ENCODE results near the gene MRPS35.
"Not testable (repeated sequence)": the region's sequence is repeated elsewhere in the genome, so short reads cannot be mapped to it uniquely, and the experiment has no call there.

MRPS35 gene

DNA sequence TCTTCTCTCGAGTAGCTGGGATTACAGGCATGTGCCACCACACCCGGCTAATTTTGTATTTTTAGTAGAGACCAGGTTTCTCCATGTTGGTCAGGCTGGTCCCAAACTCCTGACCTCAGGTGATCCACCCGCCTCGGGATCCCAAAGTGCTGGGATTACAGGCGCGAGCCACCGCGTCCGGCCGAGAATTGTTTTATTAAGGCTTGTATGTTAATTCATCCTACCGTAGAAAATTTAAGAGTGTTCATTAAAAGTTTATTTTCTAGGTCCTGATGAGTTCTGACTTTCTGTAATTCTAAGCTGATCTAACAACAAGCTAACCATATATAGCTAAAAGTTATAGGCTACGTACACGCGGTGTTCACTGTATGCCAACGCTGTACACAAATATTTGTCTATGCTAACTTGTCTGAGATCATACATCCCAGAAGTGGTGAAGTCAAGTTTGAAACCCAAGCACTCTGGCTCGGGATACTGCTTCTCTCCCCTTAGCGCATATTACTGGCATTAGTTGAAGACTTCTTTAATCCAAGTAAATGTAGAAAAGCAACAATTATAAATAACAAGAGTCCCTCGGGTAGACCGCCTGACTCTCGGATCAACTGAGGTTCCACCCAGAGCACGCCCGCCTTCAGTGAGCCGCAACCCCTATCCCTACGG, 570 bp upstream of the MRPS35 start:
- peak; percentile 93 for DNase-seq

DNA sequence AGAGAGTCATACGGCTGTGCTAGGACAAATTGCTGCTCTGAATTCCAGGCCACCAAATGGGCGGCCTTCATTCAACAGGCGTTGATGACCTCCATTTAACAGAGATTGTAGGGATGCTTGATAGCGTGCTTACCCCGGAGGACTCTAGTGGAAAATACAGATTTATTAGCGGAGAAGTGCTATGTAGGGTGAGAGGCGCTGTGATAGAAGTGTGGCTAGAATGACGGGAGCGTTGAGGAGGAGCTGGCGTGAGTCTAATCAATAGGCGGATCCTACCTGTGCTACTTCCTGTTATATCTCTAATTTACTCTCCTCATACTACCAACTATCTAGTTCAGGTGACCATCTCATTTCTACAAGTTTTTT, 668 bp downstream of the MRPS35 start:
- DNase-seq = peak; percentile 93

DNA sequence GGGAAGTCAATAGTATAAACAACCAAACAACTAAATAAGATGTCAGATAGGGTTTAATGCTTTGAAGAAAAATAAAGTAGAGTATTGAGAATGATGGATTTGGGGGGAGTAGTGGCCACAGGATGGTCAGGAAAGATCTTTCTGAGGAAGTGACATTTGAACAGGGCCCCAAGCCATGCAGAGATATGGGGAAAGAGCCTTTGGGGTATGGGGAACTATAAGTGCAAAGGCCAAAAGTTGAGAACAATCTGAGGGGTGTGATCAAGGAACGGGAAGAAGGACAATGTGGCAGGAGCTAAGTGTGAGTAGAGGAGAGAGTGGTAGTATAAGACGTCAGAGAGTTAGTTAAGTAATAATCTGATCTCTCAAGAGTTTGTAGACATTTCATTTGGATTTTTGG, 1.3 kb downstream of the MRPS35 start:
- no peak for DNase-seq

DNA sequence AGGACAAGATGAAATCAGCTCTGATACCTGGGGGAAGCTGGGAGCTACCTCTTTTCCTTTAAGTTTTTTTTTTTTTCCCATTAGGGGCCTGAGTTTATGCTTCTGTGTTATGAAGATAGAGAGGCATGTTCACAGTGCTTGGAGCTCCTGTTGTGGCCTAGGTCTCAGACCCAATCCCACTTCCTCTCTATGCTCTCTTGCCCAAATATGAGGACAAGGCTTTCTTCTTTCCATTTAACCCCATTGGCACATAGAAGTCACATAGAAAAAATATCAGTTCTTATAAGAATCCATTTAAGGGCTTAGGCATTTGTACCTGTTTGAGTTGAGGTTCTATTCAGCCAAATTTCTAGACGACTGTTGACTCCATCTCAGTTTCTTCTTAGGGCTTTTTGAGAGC, 12.6 kb downstream of the MRPS35 start:
- DNase-seq = no peak

DNA sequence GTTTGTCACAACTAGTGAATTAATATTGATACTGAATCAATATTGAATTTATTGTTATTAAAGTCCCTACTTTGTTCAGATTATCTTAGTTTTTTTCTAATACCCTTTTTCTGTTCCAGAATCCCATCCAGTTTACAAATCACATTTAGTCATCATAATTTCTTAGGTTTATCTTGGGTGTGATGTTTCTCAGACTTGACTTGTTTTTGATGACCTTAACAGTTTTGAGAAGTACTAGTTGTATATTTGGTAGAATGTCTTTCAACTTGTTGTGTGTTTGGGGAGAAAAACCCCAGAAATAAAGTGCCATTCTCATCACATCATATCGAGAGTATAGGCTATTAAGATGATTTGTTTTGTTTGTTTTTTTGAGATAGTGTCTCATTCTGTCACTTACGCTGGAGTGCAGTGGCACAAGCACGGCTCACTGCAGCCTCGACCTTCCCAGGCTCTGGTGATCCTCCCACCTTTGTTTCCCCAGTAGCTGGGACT, 19.5 kb downstream of the MRPS35 start:
- no peak for DNase-seq

DNA sequence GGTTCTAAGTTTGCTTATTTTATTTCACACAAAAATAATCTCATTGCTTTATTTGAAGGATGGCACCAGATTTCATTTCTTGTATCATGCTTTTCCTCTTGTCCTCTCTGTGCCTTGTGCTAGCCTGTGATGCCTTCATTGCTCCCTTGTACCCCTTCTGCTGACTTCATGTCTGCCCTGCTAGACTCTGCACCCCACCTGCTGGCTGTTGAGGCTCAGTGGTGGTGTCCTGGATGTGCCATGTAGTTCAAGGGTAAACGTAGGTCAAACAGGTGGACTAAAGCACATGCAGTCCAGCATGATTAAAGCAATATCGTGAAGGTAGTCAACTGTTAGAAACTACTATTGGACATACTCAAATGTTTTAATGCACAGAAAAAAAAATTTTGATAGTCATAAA, 21.6 kb downstream of the MRPS35 start:
- peak; percentile 75 for DNase-seq

DNA sequence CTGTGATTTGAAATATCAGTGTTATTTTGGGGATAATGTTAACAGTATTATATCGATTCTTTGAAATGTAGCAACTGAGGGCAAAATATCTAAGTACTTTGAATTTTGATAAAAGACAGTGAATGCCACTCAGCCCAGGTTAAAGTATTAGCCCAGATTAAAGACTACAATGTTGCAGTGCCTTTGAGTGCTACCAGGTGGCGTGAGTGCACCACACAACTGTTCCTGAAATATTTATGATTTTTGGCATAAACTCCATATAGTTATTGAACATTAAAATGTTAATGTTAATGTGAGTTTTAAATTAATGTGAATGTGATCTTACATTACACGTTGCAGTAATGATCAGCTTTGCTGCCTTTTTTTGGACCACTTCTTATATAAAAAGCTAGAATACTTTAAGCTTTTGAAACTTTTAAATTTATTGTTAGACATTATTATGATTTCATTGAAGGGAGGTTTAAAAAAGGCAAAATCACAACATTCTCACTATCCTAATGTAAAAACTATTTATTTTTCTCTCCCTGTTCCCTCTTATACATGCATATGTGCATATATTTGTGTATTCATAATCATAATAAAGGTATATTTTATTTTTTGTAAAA, 22.5 kb downstream of the MRPS35 start:
- DNase-seq = peak; percentile 97

DNA sequence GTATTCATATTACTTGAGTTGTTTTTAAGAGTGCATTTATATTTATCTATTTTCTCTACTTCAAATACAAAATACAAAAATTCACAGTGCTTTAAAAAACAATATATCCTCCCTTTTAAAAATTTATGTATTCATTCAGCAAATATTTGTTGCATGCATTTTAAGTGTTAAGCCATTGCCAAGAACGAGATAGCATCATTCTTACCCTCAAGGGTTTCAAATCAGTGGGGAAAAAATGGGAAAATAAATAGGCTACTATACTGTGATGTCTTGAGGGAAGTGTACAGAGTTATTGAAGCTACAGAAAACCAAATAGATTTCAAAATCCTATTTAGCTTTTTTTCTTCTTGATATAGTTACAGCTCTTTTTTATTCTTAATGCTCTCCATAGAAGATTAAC, 23.2 kb downstream of the MRPS35 start:
- no peak for DNase-seq

DNA sequence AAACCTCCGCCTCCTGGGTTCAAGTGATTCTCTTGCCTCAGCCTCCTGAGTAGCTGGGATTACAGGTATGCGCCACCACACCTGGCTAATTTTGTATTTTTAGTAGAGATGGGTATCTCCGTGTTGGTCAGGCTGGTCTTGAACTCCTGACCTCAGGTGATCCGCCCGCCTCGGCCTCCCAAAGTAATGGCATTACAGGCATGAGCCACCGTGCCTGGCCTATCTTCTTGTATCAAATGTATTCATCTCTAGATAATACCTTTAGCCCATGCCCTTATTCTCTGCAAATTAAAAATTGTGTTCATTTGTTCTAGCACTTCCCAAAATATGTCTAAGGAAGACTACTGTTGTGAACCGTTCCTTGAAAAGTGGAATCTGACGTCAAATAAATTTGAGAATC, 23.7 kb downstream of the MRPS35 start:
- not testable (repeated sequence) for DNase-seq

DNA sequence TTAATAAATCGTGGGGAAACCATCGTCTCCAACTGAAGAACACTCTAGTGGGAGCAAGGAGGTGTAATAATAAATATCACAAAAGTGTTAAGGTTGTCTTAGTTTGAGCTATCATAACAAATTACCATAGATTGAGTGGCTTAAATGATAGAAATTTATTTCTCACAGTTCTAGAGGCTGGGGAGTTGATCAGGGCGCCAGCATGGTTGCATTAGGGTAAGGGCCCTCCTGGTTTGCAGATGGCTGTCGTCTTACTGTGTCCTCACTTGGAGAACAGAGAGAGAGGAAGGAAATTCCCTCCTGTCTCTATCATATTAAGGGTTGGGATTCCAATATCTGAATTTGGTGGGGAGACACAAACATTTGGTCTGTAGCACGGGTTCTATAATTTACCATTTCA, 33.0 kb downstream of the MRPS35 start:
- DNase-seq = no peak

DNA sequence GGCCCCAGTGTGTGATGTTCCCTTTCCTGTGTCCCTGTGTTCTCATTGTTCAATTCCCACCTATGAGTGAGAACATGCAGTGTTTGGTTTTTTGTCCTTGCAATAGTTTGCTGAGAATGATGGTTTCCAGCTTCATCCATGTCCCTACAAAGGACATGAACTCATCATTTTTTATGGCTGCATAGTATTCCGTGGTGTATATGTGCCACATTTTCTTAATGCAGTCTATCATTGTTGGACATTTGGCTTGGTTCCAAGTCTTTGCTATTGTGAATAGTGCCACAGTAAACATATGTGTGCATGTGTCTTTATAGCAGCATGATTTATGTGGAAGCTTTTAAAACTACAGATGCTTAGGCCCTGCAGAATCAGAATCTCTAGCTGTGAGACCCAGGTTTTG, 35.1 kb downstream of the MRPS35 start:
- DNase-seq = not testable (repeated sequence)

DNA sequence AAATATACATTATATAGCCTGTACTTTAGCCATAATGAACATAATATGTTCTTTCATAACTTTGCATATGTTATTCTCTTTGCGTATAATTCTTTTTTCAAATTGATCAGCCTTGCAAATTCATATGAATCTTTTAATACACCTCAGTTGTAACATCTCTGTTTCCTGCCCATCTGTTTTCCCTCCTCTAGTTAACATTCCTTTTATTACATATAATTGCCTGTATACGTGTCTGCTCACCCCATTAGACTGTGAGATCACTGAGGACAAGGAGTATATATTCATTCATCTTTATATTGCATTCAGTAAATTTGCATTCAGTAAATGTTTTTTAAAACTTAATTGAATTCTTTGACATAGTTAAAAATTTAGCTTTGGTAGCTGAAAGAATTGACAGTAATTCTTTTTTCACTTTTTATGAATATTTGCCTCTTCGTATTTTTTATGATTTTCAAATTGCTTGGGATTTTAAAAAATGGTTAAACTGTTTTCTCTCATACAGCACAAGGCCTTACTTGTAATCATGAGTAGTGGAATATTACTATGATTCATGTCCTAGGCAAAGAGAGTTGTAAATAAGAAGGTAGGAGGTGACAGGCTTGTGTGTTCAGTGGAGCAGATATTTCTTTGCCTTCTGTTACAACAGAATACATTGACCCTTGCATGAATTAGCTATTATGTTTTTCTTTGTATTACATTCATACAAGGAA, 36.6 kb downstream of the MRPS35 start:
- peak; percentile 80 for DNase-seq

DNA sequence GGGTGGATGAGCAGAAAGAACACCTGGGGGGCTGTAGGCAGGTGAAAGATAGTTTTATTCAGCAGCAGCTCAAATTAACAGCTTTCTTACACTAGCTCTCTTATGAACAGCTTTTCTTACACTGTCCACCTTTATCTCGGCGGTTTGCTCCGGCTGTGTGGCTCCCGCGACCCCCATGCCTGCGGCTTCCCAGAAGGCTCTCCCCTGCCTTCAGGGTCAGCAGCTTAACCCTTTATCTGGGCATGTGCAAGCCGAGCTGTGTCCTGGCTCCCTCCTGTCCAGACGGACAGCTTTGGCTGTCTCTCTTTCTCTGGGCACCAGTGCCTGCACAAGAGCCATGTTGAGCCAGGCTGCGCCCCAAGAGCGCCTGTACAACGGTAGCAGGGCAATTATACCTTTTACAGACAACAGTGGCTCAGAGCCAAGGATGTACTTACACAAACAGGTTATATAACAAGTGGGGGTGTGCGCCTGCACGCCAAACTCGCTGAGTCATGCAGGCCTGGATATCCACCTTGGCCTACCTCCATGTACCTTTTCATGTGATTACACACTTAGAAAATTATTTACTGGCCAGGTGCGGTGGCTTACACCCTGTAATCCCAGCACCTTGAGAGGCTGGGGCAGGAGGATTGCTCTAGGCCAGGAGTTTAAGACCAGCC, 40.9 kb downstream of the MRPS35 start:
- DNase-seq = peak; percentile 100

DNA sequence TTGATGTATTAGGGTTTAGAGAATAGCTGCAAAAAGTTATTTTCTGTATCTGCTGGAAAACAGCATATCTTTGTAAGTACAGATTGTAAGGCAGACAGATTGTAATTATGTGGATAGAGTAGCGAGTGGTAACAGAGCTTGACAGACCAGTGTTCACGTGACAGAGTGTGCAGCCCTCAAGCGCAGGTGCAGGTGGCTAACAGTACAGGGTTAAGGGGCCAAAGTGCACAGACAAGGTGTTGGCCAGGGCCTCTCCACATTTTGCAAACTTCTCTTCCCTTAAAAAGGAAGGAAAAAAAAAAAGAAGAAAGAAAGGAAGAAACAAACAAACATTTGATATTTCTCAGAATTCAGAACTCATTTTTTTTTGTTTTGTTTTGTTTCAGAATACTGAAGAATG, 44.2 kb downstream of the MRPS35 start:
- no peak for DNase-seq

DNA sequence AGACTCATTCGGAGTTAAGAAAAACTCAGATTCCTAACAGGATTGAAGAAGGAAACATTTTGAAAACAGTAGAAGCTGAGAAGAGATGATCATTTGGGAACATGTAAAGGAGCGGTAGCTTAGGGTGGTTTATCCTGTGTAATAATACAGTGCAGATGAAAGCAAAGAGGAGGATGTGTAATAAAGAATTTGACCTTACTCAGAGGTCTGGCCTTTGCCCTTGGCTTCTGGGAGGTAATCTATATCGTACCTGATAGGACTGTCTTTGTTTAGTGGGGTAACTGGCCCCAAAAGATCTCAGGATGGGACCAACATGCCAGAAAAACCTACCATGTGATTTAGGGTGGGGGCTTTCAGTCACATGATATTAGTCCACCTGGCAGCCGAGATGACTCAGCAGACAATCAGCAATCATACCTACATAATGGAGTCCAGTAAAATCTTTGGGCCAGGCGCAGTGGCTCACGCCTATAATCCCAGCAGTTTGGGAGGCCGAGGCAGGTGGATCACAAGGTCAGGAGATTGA, 46.1 kb downstream of the MRPS35 start:
- no peak for DNase-seq

DNA sequence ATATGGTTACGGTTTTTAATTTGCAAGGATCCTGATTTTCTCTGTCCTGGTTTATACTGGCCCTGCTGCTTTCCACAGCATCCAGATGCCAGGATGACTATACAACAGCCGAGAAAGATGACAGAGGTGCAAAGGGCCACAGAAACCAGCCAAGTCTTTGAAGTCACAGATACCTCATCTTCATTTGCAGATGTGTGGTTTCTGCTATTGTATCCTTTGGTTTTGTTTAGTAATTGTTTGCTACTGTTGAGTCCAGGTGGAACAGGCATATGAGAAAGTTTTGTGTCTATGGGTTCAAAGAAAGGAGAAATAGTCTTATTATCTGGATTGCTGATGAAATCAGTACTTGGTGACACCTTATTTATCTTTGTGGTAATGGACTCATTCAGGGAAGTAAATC, 52.1 kb downstream of the MRPS35 start:
- DNase-seq = no peak

DNA sequence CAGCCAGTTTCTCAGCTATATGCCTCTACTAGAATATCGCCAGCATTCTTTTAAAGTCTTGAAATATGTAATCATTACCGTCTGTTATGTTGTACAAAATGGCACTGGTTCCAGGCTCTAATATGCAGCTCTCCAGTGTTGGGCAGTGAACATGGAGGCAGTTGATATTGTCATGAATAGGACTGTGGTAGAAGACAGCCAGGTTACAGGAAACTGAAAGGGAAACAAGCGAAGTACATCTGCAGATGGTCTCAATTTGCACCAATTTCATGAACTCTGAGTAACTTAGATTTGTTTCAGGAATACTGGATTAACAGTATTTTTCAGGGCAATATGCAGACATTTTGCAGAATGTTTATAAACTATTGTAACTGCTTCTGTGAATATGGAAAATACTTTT, 56.0 kb downstream of the MRPS35 start:
- no peak for DNase-seq

DNA sequence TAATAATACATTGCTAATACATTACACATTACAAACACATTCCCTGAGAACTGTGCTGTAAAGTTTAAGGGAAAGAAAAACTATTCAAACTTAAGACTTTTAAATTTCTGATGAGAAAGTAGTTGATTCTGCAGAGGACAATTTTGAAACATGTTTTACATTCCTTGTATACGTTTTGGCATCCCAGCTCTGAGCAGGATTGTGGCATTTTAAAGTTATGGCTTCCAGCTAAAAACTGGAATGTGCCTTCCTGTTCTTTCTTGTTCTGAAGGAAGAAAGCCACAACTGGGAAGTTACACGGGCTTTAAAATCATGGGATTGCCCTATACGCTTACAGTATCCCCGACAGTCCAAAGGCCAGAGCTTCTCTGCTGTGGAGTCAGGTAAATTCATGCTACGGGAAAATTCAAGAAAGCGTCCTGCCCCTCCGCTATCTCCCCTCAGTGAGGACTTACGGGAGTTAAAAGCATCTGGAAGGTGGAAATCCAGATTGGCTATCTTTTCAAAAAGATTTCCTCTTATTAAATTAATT, 58.6 kb downstream of the MRPS35 start:
- DNase-seq = no peak

DNA sequence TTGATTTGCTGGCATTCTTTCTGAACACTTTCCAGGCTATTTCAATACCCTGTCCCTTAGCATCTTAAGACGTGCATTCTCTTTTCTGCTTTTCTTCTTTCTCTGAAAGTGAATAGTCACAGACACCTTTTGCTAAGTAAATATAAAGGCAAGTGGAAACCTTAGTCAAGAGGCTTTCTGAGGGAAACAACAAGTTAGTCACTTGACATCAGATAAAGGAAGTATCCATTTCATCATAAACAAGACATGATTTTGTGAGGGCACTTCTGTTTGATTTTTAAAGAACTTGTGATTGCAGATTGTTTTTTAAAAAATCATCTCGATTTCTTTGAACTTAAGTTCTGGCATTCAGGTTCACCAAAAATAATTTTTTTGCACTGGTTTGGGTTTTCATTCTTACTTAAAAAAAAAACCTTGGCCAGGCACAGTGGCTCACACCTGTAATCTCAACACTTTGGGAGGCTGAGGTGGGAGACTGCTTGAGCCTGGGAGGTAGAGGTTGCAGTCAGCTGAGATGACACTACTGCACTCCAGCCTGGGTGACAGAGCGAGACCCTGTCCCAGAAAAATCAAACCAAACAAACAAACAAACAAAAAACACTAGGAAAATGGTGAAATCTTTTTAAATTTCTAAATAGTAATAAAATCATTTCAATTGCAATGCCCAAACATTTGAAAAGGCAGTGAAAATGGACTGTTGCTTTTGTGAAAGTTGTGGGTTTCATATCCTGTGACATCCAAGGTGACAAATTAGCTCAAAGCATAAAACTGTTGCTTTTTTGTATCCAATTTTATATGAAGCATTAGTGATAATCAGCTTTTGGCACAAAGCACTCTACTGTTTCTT, 61.1 kb downstream of the MRPS35 start:
- DNase-seq = no peak

DNA sequence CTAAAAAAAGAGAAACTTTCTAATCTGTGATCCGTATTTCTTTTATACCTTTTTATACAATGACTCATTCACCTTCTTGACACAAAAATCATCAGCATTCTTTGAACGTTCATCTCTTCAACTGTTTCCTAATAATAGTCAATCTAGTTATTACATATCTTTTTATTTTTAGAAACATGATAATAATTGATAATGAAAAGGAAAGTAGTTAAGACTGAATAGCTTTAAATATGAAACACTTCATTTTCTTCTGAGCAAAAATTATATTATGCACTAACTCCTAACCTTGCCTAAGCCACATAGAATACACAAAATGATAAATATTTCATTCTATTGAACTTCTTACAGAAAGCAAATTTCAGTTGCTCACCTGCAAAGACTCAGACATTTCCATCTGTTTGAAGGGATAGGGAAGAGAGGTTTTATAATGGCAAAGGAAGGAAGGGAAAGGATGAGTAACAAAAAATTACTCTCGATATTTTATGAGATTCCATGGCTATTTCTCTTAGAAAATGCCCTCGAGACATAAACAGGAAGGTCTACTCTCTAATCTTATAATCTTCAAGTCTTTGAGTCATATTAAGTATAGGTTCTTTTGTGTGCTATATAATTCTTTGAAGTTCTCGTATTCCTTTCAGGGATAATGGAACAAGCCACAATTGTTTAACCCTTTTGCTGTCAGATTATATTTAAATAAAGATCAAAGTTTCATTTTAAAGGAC, 61.9 kb downstream of the MRPS35 start:
- DNase-seq = no peak

DNA sequence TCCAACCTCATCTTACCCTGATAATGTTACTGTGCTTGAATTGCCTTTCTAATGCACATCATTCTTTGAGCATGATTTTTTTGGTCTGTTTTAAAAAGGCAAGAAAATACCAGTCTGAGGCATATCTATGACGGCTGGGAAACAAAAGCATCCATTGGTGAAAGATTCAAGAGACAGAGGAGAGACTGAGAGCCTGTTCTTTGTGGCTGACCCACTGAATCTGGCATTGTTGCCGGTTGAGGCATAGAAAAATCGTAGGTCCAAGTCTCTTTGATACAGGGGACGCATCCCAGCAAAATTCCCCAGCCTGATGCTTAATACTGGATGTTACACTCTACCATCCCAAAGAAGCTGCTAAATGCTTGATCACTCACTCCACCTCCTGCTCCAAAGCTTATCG, 66.5 kb downstream of the MRPS35 start:
- DNase-seq = no peak

DNA sequence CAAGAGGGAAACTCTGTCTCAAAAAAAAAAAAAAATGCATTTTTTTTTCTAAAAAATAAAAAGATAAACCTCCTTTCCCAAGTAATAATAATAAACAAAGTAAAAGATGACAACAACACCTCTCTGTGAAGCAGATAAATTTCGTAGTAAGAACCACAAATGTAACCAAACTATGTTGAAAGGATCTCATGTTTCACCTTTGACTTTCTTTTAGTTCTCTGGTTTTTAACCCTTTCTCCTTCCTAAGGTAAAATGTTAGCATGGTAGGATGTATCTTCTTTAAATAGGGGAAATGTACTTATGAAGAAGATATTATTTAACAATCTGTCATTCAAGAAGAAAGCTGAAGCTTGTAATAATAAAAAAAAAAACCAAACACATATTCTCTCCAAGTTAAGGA, 67.6 kb downstream of the MRPS35 start:
- DNase-seq = no peak

All from NCI-H2171 (cell line).